Measurements from ENCODE around the gene PEX10.
A peak's percentile ranks its signal among the peaks of the same experiment; 100 is the strongest.

PEX10 gene

GRCh38 chr1:2396476-2396875 lies 15.9 kb downstream of the PEX10 start:
- H3K4me3 ChIP-seq (replicated peaks; ENCODE audit: low read depth, low read length), result no peak overlapping the region
- DNase-seq (ENCODE audit: low read depth), result no peak
- no peak for TF ChIP-seq CTCF (IDR thresholded peaks at IDR 0.05; ENCODE audit: low read length, missing control alignments)

- TF ChIP-seq CTCF (IDR thresholded peaks at IDR 0.05; ENCODE audit: low read length, missing control alignments), result no peak
These were observed 16.3 kb downstream of the PEX10 start for GRCh38 chr1:2396059-2396458.

GRCh38 chr1:2395245-2395644 lies 17.1 kb downstream of the PEX10 start:
- no peak for DNase-seq (ENCODE audit: low read depth)
- no peak overlapping the region for H3K4me3 ChIP-seq (replicated peaks; ENCODE audit: low read depth, low read length)
- no peak for TF ChIP-seq CTCF (IDR thresholded peaks at IDR 0.05; ENCODE audit: low read length, missing control alignments)

More at GRCh38 chr1:2396059-2396458, 16.3 kb downstream of the PEX10 start:
- DNase-seq (ENCODE audit: low read depth), result no peak
- no peak overlapping the region for H3K4me3 ChIP-seq (replicated peaks; ENCODE audit: low read depth, low read length)

GRCh38 chr1:2394761-2395160 lies 17.6 kb downstream of the PEX10 start:
- H3K4me3 ChIP-seq (replicated peaks; ENCODE audit: low read depth, low read length), result no peak overlapping the region
- no peak for TF ChIP-seq CTCF (IDR thresholded peaks at IDR 0.05; ENCODE audit: low read length, missing control alignments)
- no peak for DNase-seq (ENCODE audit: low read depth)

- no peak for DNase-seq (ENCODE audit: low read depth)
- TF ChIP-seq CTCF (IDR thresholded peaks at IDR 0.05; ENCODE audit: low read length, missing control alignments), result no peak
- no peak overlapping the region for H3K4me3 ChIP-seq (replicated peaks; ENCODE audit: low read depth, low read length)
These were observed 18.1 kb downstream of the PEX10 start for GRCh38 chr1:2394220-2394619.

GRCh38 chr1:2393471-2393877 lies 18.9 kb downstream of the PEX10 start:
- no peak for DNase-seq (ENCODE audit: low read depth)
- TF ChIP-seq CTCF (IDR thresholded peaks at IDR 0.05; ENCODE audit: low read length, missing control alignments), result no peak
- no peak overlapping the region for H3K4me3 ChIP-seq (replicated peaks; ENCODE audit: low read depth, low read length)

- no peak for DNase-seq (ENCODE audit: low read depth)
- peak overlapping the region; percentile 79 for H3K4me3 ChIP-seq (replicated peaks; ENCODE audit: low read depth, low read length)
- TF ChIP-seq CTCF (IDR thresholded peaks at IDR 0.05; ENCODE audit: low read length, missing control alignments), result no peak
These were observed 19.7 kb downstream of the PEX10 start for GRCh38 chr1:2392686-2393085.

All from fibroblast of pulmonary artery (primary cell).